Measurements from ENCODE around the gene WDFY2.

WDFY2 gene

DNA sequence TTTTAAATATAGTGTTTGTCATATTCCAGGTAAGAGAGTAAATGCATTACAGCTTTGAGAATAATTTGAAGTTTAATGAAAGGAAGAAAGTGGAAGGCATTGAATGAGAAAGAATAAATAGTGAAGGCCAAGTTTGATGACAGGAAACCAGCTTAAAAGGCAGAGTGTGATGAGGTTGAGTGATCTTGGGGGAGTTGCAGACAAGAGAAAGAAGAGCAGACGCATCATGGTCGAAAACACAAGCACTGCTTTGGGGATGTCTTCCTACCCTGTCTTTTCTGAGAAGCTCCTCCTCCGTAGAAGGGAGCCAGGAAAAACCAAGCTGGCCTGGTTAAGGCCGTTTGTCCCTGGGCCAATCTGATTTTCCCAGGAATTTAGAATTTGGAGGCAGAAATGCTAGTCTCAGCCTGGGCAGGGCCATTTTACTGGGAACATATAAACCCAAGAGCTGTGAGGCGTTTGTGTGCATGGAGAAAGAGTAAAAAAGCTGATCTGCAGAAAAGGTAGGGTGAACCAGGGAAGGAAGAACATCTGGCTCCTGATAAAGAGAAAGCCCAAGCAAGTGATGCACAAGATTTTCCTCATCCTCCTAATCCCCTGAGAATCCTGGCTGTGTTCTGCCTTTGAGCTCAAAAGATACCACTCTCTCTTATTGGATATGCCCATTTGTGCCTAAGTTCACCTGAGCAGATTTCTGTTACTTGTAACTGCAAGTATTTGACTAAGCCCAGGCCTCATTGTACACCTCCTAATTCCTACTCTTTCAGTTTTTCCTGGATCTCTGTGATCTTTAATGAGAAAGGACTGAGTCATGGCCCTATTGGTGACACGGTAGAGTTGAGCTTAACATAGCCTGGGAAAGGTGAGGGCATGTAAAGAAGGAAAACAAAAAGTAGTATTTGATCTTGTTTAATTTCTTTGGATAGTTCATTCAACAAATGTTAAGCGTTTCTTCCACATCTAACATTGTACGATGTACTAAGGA is 80.0 kb downstream of the WDFY2 start:
- H3K4me3 ChIP-seq (ENCODE audit: low read length, poor library complexity, severe bottlenecking), result no peak overlapping the region
- peaks cover 7% of the 10 kb centered on the region for H3K4me1 ChIP-seq (ENCODE audit: insufficient read depth, low read length, poor library complexity, severe bottlenecking)
- H3K79me2 ChIP-seq (ENCODE audit: insufficient read depth, low read length), result peaks cover 13% of the 10 kb centered on the region; the same call in 1 of the 2 replicates
- H2AFZ ChIP-seq (ENCODE audit: low read length), result no peak overlapping the region
- no peak overlapping the region for H3K9ac ChIP-seq (ENCODE audit: low read depth, low read length, poor library complexity, severe bottlenecking)
- H4K20me1 ChIP-seq (ENCODE audit: insufficient read depth, low read length, poor library complexity, severe bottlenecking), result no peaks in the 10 kb centered on the region
- H3K9me3 ChIP-seq (ENCODE audit: insufficient read depth, low read depth, low read length), result no peaks in the 10 kb centered on the region
- H3K4me2 ChIP-seq (ENCODE audit: low read depth, low read length, poor library complexity, severe bottlenecking), result no peak overlapping the region
- peaks cover 12% of the 10 kb centered on the region; the same call in 1 of the 2 replicates for H3K36me3 ChIP-seq (ENCODE audit: insufficient read depth, low read length)
- H3K27me3 ChIP-seq (ENCODE audit: insufficient read depth, low read length, poor library complexity, severe bottlenecking), result no peaks in the 10 kb centered on the region
- no peak for TF ChIP-seq EZH2phosphoT487 (IDR thresholded peaks at IDR 0.05; ENCODE audit: borderline replicate concordance)
- no peak for TF ChIP-seq CTCF (conservative IDR thresholded peaks at IDR 0.05; ENCODE audit: low read length)
- H3K9me2 ChIP-seq (replicated peaks; ENCODE audit: low read depth, low read length), result no peaks in the 10 kb centered on the region
- no peaks in the 10 kb centered on the region for H3F3A ChIP-seq (ENCODE audit: low read depth)

DNA sequence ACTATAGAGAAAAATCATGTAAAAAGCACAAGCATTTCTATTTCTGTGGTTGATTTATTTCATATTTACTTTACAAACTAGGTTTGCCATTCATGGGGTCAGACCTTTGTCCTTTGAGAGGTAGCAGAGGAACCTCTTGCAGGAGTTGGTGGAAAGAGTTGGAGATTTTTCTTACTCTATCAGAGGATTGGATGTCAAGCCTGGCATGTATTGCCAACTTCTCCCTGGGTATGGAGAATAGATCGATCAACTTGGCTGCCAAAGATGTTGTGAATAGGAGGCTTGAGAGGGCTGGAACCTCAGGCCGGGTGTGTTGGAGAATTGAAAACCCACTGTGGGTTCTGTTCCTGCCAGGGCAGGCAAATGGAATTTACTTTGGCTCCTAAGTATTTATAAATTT is 81.2 kb downstream of the WDFY2 start:
- no peak for TF ChIP-seq EZH2phosphoT487 (IDR thresholded peaks at IDR 0.05; ENCODE audit: borderline replicate concordance)
- TF ChIP-seq CTCF (conservative IDR thresholded peaks at IDR 0.05; ENCODE audit: low read length), result no peak
- no peak overlapping the region for H3K4me2 ChIP-seq (ENCODE audit: low read depth, low read length, poor library complexity, severe bottlenecking)
- peaks cover 12% of the 10 kb centered on the region; the same call in 1 of the 2 replicates for H3K36me3 ChIP-seq (ENCODE audit: insufficient read depth, low read length)
- no peak overlapping the region for H3K4me3 ChIP-seq (ENCODE audit: low read length, poor library complexity, severe bottlenecking)
- H3F3A ChIP-seq (ENCODE audit: low read depth), result no peaks in the 10 kb centered on the region
- H3K9me3 ChIP-seq (ENCODE audit: insufficient read depth, low read depth, low read length), result no peaks in the 10 kb centered on the region
- H2AFZ ChIP-seq (ENCODE audit: low read length), result no peak overlapping the region
- H3K79me2 ChIP-seq (ENCODE audit: insufficient read depth, low read length), result peaks cover 11% of the 10 kb centered on the region; the same call in 1 of the 2 replicates
- no peaks in the 10 kb centered on the region for H3K9me2 ChIP-seq (replicated peaks; ENCODE audit: low read depth, low read length)
- H3K27me3 ChIP-seq (ENCODE audit: insufficient read depth, low read length, poor library complexity, severe bottlenecking), result no peaks in the 10 kb centered on the region
- no peaks in the 10 kb centered on the region for H4K20me1 ChIP-seq (ENCODE audit: insufficient read depth, low read length, poor library complexity, severe bottlenecking)
- no peak overlapping the region for H3K9ac ChIP-seq (ENCODE audit: low read depth, low read length, poor library complexity, severe bottlenecking)
- peaks cover 18% of the 10 kb centered on the region for H3K4me1 ChIP-seq (ENCODE audit: insufficient read depth, low read length, poor library complexity, severe bottlenecking)

GRCh38 chr13:51666374-51666773 is 82.1 kb downstream of the WDFY2 start:
- Histone ChIP-seq H3K4me2 (ENCODE audit: low read depth, low read length, poor library complexity, severe bottlenecking) (no peak overlapping the region), H3F3A (ENCODE audit: low read depth) (no peaks in the 10 kb centered on the region), H3K4me1 (ENCODE audit: insufficient read depth, low read length, poor library complexity, severe bottlenecking) (peaks cover 20% of the 10 kb centered on the region), H3K9ac (ENCODE audit: low read depth, low read length, poor library complexity, severe bottlenecking) (no peak overlapping the region), H3K79me2 (ENCODE audit: insufficient read depth, low read length) (peaks cover 15% of the 10 kb centered on the region; the same call in 1 of the 2 replicates), H3K27me3 (ENCODE audit: insufficient read depth, low read length, poor library complexity, severe bottlenecking) (no peaks in the 10 kb centered on the region), H3K36me3 (ENCODE audit: insufficient read depth, low read length) (peaks cover 12% of the 10 kb centered on the region; the same call in 1 of the 2 replicates), H3K9me2 (replicated peaks; ENCODE audit: low read depth, low read length) (no peaks in the 10 kb centered on the region), H2AFZ (ENCODE audit: low read length) (no peak overlapping the region), H3K9me3 (ENCODE audit: insufficient read depth, low read depth, low read length) (no peaks in the 10 kb centered on the region), H4K20me1 (ENCODE audit: insufficient read depth, low read length, poor library complexity, severe bottlenecking) (no peaks in the 10 kb centered on the region), H3K4me3 (ENCODE audit: low read length, poor library complexity, severe bottlenecking) (no peak overlapping the region)
- no peak for TF ChIP-seq EZH2phosphoT487 (IDR thresholded peaks at IDR 0.05; ENCODE audit: borderline replicate concordance)
- no peak for TF ChIP-seq CTCF (conservative IDR thresholded peaks at IDR 0.05; ENCODE audit: low read length)
